GM18867 (cell line): Measurements from ENCODE around the gene KRT83.

Experiments used
- ATAC-seq: cut with Tn5 transposase; IDR thresholded peaks from one replicate; pipeline ENCODE4 v1.9.1; 2021; ENCODE audit warnings: mild to moderate bottlenecking, moderate library complexity; ENCODE audit not compliant: unreplicated experiment

KRT83 gene

GRCh38 chr12:52320784-52321400, at the start of gene KRT83:
KRT83 (minus strand) TSS chr12:52321398; CDS start chr12:52321335, 63 bp downstream.
- no peak for ATAC-seq

DNA sequence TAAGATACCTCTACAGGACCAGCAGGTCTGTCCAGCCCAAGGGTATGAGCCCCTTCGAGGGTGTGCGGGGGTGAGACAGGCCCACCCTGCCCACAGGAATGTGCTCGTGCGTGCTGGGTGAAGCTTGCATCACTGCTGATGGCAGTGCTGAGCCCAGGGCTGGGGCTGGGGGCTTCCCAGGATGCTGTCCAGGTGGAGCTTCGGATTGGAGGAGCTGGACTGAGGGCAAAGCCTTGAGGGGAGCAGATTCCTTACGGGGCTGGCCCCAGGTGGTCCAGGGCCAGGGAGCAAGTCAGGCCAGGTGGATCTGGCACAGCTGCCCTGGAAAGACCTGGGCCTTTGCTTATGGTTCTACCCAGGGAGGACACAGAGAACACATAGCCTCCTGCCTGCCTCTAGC, 48.6 kb upstream of the KRT83 start:
- ATAC-seq, result no peak

DNA sequence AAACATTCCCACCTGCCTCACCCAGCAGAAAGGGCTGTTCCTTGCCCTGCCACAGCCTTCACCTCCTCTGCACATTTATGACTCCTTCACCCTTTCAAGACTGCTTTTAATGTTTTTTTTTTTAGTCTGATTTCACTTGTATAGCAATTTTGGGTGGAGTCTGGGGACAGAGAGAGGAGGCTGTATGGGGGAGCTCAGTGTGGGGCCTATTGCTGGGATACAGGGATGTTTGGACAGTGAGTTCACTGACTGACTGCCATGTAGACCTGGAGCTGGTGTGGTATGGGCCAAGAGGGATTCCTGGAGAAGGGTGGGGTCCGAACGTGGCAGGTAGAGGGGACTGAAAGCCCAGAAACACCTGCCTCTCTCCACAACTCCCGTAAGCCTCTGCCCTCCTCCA, 48.0 kb upstream of the KRT83 start:
- ATAC-seq, result no peak

- no peak for ATAC-seq
Observed at GRCh38 chr12:52368508-52368907, 47.3 kb upstream of the KRT83 start.

- no peak for ATAC-seq
Observed at GRCh38 chr12:52367876-52368275, 46.7 kb upstream of the KRT83 start.

- no peak for ATAC-seq
Observed at GRCh38 chr12:52366738-52367485, 45.7 kb upstream of the KRT83 start, which contains the start of gene KRT85. KRT85 (minus strand) TSS chr12:52367481; CDS start chr12:52367405, 76 bp downstream.

- no peak for ATAC-seq
Observed at GRCh38 chr12:52364901-52365489, 43.8 kb upstream of the KRT83 start.

DNA sequence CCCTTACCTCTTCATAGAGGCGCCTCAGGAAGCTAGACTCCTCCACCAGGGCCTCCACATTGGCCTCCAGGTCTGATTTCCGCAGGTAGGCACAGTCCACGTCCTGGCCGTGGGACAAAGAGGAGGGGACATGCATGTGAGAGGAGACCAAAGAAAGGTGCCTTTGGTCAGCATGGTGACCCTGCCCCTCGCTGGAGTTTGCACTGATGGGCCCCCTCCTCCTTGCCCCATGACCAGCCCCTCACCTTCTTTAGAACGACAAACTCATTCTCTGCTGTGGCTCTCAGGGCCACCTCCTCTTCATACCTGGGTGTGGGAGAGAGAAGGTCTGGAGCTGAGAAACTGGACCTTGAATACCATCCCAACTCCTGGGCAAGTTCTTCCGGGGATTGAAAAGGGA, 42.9 kb upstream of the KRT83 start:
- ATAC-seq, result no peak

- no peak for ATAC-seq
Observed at GRCh38 chr12:52363111-52363679, 42.0 kb upstream of the KRT83 start.

DNA sequence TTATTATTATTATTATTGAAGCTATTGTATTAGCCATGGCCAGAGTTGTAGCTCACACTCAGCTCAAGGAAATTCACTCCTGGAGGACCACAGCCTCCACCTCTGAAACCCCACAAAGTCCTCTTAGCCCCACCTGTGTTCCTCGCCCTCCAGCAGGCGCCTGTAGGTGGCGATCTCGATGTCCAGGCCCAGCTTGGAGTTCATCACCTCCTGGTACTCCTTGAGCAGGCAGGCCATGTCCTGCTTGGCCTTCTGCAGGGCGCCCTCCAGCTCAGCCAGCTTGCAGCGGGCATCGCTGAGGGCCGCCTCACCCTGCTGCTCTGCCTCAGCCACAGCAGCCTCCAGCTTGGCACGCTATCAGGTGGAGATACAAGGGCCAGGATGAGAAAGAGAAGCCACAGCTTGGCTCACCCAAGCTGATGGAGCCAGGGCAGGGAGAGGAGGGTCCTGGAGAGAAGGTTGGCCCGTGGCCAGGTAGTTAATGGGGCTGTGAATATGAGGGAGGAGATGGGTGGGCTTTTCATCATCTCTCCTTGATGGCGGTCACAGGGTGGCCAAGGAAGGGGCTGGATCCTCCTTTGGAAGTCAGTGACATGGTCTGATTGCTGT, 41.0 kb upstream of the KRT83 start:
- ATAC-seq, result no peak

GRCh38 chr12:52361553-52361952, 40.4 kb upstream of the KRT83 start:
- no peak for ATAC-seq

- ATAC-seq, result no peak
Observed at GRCh38 chr12:52360663-52361271, 39.6 kb upstream of the KRT83 start.

- no peak for ATAC-seq
Observed at GRCh38 chr12:52360106-52360662, 39.0 kb upstream of the KRT83 start.

- ATAC-seq, result no peak
Observed at GRCh38 chr12:52359621-52360061, 38.4 kb upstream of the KRT83 start.

DNA sequence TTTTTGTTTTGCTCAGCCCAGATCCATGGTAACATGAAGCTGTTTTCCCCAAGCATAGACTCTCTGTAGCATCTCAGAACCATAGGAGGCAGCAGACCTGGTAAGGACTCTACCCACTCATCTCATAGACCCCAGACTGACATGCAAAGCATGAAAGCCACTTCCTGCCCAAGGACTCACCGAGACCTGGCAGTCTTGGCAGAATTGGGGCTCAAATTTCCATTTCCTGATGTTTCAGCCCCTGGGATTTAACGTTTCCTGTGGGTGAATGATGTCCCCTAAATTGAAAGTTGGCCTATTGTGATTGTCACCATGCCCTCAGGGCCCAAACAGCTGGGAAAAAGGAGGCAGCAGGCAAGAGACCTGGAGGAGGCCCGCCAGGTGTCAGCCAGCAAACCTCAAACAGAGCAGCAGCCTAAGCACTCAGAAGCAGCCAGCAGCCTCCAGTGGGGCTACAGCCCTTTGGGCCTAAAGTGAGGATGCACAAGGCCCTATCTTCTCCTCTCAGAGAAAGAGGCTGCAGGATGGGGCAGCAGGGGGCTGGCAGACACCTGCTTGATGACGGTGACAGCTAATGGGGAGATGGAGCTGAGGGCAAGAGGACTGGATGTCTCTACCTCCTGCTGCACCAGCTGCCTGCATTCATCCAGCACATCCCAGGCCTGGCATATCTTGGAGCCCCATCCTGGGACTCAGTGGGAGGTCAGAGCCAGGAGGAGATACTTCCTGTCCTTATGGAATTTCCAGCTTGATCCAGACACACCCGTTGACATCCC, 37.6 kb upstream of the KRT83 start:
- ATAC-seq, result peak; percentile 98

DNA sequence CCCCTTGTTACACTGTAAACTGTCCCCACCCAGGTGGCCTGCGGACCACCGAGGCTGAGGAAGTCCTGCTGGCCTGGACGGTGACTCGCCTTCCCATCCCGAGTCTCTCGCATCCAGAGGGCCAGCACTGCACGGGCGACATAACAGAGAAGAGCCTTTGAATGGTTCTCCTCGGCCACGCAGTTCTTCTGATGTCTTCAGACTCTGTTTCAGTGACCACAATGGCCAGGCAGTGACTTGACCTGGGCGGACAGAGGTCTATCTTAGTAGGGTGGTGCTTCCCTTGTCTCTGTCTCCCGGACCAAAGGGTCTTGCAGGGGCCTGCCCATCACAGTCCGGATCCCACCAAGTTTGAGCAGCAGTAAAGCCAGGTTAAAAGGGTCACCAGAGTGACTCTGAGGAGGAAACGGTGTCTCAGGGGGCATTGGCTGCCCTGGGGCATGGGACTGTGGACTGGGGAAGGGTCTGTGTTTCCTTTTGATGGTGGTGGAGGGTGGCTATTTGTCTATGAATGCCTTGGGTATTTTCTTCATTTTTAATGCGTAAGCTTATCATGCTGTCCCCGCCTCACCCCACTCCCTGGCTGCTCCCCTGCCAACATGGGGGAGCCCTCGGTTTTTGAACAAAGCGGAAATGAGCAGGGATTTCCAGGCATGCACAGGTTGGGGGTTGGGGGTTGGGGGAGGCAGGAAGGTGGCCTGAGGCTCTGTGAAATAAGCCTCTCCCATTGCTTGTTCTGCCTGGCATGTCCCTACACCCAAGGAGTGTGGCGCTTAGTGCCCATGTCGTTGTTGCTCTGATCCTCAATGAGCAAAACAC, 35.8 kb upstream of the KRT83 start:
- no peak for ATAC-seq

DNA sequence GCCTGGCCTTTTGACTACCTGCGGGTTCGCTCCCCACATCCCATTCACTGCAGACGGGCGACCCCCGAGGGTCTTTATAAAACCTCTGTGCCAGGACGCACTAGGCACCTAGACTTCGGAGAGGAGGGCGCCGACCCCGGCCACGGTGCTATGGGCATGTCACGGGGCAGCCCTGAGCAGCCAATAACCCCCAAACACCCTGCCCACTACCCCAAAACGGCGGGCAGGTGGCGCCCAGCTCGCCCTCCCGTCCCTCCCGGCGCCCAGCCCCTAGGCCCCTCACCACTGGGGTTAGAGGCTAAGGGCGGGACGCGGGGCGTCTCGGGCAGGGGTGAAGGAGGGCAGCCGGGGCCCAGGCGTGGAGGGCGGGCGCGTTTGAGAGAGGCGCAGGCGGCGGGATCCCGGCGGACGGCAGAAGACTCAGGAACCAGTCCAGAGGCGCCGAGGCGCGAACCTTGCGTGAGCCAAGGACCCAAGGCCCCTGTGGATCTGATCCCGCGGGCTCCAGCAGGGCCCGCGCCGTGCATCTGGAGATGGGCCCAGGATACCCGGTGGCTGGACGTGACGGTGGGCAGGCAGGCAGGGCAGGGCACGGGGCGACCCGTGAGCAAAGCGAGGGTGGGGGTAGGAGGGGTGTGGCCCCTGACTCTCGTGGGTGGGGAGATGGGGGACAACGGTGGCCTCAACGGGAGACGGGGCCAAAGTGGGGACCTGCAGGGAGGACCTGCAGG, 35.0 kb upstream of the KRT83 start:
- ATAC-seq, result no peak

GRCh38 chr12:52355176-52355575, 34.0 kb upstream of the KRT83 start:
- no peak for ATAC-seq
